NCI-H128 (cell line): ENCODE results near the gene RGS19.

Source experiments
- DNase-seq: peaks from one replicate; lab custom pipeline; 2025; ENCODE audit not compliant: unreplicated experiment; lab: John Stamatoyannopoulos, UW

Gene RGS19

DNA sequence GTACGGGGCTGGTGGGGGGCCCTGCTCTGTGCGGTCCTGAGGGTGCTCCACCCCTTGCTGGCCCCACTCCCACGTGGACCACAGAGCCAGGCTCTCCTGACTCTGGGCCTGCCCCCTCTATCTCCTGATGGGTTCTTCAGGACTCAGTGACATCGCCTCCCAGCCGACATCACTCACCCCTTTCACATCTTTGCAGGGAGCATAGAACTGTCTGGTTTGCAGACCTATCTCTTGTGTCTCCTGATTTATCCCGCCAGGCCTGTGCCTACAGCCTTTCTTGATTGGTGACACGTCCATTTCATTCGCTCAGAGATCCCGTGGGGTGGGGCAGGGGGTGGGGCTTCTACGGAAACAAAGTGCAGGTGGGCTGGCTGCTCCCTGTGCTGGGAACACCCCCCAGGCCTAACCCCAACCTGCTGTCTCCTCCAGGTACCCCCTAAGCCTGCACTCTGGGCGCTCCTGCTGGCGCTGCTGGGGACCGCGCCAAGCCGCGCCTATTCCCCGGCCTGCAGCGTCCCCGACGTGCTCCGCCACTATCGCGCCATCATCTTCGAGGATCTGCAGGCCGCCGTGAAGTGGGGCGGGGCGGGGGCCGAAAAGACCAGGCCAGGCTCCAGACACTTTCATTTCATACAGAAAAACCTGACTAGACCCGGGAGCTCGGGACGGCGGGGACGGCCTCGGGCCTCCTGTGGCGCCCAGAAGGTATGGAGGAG, 41.7 kb downstream of the RGS19 start:
- DNase-seq = no peak

DNA sequence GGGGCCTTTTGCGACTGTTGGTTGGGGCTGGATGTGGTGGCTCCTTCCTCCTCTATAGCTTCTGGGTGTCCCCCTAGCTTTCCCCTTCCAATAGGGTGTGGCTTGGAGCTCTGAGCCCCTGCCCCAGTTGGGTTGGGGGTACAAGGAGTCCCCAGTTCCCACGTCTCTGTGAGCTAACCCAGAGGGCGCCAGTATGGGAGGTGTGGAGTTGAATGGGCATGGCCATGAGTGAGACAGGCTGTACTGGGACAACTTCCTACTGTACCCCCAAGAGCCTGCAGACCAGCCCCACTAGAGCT, 42.2 kb downstream of the RGS19 start:
- DNase-seq = no peak

DNA sequence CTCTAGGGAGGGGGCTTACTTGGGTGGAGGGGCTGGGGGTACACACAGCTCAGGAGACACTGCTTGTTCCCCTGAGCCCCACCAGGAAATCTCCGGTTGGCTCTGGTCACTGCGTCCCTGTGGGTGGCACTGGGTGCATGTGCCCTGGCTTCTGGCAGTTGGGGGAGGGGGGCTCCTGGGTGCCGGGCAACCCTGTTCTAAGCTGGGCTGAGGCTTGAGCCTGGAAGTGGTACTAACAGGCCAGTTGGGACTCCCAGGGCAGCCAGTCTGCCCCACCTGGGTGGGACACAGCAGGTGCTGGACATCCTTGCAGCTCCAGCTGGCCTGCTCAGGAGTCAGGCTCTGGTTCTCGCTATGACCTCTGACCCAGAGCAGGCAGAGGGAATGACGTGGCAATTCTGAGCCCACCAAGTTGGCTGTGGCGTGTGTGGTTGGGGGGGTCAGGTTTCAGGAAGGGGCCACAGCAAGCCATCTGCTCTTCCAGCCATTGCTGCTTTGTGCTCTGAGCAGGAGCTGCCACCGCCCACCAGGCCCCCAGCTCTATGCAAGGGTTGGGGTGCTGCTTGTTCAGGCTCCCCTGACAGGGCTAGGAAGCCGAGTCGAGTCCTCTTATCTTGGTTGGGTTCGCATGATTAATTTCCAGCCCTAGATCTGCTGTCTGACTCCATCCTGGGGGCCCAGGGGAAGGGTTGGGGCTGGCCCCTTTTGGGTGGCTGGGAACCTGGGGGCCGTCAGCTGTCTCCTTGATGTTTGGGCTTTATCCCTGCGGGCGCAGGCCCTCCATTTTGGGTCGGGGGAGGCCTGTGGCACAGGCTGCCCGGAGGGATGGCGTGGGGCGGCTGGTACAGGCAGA, 42.7 kb downstream of the RGS19 start:
- DNase-seq = no peak

DNA sequence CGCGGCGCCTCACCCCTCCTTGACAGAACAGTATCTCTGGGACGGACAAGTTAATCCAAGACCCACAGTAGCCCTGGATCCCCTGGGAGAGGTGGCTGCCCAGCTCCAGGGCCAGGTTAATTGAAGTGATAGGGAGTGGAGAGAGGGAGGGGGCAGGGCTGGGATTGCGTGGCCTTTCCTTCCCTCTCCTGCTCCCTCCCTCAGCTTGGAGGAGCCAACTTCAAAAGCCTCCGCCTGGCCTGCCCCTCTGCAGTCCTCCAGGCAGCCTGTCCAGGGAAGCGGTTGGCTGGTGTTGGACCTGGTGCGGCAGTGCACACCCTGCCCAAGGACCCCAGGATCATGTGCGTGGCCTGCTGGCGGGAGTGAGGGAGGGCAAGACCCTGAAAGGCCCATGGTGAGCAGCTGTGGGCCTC, 43.4 kb downstream of the RGS19 start, which contains the start of gene C20orf204:
C20orf204 (plus strand) TSS at position 250 of the 413 bp plus-strand sequence; CDS start at position 392, 142 bp downstream.
- DNase-seq = no peak

DNA sequence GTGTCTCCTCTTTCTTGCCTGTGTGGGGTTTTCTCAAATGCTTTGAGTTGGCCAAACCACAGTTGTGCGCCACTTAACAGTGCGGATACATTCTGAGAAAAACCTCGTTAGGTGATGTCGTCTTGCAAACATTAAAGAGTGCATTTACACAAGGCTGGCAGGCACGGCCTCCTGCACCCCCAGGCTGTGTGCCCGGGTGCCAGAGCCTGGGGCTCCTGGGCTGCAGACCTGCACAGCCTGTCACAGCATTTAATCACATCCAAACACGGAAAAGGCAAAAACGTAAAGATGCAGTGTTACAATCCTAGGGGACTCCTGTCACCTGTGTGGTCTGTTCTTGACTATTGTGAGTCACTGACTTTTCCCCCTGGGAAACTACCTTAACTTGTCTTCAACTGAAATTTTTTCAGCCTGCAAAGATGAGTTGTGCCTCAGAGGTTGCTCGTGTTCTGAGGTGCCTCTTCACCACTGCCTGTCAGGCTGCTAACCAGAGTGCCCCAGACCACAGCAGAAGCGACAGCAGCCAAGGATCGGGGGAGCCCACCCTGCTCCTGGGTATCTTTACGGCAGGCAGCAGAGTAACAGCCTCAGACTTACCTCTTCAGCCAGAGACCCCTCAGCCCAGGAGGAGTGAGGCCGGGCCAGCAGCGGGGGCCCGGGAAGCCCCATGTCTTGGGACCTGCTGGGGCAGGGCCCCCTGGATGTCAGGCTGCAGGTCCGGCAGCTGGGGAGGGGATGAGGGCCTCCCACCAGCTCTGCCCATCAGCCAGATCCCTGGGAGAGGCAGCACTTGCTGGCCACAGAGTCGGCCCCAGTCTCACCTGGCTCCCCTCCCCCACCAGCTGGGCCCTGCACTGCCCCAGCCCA, 44.0 kb downstream of the RGS19 start:
- no peak for DNase-seq

DNA sequence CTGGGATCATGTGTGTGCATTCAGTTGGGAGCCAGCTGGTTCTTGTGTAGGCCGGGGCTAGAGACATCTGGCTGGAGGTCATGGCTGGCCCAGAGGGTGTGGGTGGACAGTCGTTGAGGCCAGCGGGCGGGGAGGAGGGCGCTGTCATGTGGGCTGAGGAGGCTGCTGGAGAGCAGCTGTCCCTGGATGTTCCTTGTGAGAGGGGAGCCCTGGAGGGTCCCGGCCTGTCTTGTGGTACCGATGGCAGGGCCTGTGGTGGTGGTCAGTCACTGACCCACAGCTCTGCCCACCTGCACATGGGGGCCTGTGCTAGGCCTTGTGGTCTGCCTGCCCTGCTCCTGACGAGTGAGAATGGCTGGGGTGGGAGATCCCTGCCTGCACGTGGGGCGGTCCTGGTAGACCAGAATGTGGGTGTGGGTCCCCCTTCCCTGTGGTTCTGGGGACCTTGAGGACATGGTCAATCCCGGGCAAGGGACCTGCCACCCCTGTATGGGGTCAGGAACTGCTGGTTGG, 45.3 kb downstream of the RGS19 start:
- no peak for DNase-seq

DNA sequence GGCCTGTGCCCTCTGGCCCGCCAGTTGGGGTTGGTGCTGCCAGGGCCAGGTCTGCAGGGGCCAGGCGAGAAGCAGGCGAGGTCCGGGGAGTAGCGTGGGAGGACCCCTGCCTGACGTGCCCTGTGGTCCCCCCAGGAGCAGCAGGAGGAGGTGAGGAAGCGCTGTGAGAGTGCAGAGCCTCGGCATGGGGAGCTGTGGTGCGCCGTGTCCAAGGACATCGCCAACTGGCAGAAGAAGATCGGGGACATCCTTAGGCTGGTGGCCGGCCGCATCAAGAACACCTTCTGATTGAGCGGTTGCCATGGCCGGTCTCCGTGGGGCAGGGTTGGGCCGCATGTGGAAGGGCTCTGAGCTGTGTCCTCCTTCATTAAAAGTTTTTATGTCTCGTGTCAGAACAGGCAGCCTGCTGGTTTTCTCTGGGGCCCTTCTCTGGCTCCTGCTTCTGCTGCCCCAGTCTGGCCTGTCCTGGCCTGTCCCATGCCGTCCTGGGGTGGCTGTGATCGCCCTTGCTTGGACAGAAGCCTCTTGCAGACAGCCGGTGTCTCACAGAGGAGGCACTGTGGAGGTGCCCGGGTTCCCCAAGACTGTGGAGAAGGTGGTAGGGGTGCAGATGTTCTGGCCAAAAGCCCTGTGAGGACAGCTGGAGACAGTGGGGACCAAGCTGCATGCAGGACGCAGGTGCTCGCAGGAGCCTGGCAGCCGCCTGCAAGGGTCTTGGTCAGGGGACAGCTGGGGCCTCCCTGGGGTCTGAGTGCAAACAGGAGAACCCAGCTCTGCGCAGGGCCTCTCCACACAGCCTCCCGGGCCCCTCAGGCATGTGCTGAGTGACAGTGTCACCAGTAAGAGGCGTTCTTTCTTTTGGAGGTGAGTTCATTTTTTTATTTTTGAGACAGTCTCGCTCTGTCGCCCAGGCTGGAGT, 46.4 kb downstream of the RGS19 start:
- DNase-seq = no peak

DNA sequence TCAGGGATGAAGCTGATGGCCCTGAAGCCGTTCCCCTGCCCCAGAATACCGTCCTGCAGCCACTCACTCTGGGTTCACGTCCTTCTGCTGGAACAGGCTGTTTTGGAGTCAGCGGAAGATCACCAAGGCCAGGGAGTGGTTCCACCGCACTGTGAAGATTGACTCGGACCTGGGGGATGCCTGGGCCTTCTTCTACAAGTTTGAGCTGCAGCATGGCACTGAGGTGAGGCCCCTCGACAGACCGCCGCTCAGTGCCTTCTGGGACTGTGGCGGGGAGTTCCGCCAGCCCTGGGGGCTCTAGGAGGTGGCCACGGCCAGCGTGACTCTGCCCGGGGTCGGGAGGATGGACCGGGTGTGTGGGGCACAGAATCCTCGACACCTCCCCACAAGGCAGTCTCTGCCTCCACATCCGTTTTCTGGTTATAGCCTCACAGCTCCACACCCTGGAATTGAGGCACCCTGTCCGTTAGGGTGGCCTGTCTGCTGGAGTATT, 47.5 kb downstream of the RGS19 start:
- no peak for DNase-seq

DNA sequence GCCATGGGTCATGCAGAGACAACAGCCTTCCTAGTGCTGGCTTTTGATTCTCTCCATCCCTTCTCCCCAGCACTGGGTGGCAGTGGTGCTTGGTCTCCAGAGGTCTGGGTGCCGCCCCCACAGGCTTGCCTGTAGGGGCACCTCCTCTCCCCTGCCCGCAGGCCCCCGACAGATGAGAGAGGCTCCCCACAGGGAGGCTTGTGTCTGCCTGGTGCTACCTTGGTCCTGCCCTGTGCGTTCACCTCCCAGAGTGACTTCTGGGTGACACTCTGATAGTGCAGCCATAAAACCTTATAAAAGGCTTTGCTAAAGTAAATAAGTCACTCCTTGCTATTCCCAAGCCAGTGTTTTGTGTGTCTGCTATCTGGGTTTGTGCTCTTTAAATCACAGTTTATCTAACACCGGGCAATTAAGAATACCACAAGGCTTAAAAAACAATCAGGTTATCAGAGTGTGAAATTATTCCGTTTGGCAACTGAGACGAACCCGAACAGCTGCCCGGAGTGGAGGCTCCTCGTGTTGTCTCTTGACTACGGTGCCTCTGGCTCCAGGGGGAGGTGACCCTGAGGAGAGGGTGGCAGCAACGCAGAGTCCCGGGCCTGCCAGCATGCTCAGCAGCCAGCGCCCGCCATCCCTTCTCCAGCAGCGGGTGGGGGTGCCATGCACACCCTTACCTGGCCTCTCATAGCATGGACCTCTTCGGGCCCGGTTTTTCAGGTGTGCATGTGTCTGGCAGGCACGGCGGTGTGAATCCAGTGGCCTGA, 48.8 kb downstream of the RGS19 start:
- DNase-seq = no peak

DNA sequence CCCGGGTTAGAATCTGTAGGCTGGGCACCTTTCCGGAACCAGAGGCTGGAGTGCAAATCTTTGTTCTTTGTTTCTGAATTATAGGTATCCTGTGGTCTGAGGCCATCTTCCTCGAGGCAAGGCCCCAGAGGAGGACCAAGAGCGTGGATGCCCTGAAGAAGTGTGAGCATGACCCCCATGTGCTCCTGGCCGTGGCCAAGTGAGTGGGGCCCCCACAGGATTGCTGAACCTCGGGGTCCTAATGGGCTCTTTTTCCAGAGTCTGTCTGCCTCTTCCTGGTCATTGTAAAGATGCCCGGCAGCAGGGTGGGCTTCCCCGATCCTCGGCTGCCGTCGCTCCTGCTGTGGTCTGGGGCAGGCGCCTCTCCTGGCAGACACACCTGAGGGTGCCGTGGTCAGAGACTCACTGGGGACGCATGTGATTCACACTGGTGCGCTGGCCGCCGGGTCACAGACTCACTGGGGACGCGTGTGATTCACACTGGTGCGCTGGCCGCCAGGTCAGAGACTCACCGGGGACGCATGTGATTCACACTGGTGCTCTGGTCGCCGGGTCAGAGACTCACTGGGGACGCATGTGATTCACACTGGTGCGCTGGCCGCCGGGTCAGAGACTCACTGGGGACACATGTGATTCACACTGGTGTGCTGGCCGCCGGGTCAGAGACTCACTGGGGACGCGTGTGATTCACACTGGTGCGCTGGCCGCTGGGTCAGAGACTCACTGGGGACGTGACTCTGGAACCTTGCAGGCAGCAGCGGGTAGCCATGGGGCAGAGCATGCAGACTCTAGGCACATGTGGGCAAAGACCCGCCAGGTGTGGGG, 49.8 kb downstream of the RGS19 start:
- no peak for DNase-seq

DNA sequence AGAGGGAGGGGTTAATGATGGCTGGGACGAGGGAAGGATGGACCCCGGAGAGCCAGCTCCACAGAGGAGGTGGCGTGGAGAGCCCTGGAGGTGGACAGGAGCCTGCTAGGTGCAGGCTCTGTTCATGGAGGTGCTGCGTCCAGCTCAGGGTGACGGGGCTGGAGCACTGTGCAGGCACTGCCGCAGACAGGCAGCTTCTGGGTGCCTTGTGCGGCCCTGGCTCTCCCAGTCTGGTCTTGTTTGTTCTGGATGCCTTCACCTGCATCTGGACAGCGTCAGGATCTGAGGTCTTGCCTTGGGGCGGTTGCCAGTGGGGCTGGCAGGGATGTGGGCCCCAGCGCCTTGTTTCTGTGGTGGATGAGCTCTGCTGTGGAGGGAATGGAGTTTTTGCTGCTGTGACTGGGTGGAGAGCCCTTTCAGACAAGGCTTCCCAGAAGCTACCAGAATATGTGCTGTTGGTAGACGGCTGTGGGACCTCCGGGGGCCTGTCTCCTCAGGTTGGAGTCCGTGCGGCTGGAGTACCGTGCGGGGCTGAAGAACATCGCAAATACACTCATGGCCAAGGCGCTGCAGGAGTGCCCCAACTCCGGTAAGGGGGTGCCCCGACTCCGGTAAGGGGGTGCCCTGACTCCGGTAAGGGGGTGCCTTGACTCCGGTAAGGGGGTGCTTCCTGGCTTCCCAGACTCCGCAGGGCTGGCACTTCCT, 51.2 kb downstream of the RGS19 start:
- no peak for DNase-seq

DNA sequence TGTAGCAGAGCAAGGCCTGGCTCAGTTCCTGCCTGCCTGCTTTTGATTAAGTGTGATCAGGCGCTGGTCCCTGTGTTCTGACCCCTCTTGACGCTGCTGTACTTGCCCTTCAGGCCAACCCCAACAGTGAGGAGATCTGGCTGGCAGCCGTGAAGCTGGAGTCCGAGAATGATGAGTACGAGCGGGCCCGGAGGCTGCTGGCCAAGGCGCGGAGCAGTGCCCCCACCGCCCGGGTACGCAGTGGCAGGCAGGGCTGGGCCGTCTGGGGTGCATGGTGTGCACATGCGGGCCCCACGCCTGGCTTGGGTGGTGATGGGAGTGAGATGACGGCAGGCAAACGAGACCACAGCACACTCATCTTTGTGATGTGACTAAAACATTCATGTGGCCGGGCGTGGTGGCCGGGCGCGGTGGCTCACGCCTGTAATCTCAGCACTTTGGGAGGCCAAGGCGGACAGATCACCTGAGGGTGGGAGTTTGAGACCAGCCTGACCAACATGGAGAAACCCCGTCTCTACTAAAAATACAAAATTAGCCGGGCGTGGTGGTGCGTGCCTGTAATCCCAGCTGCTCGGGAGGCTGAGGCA, 53.4 kb downstream of the RGS19 start:
- no peak for DNase-seq

DNA sequence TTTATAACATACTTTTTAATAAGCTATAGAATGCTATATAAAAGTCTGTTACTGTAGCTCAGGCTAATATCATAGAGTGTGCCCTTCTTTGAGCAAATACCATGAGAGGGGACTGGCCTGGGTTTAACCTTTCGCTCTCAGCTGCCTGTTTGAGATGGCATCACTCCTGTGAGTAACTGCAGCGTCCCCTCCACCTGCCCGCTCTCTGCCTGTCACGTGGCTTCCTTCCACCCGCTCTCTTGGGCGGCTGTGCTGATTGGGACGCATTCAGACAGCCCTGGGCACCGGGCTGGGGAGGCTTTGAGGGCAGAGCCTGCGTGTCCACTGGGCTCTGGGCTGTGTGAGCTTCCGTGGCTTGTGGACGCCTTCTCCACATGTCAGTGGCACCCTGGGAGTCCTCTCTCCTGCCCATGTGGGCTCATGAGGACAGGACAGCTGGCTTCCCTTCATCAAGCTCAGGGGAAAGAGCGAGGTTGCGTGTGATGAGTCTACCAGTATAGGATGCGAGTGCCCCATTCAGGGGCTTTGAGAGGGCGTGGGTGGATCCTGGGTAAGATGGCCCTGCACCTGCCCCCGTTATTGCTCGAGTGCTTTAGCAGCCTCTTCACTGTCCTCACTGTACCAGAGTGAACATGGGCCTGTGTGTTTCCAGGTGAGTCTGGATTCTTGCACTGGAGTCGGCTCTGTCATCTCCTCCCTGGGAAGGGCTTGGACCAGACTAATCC, 54.1 kb downstream of the RGS19 start:
- DNase-seq = no peak

DNA sequence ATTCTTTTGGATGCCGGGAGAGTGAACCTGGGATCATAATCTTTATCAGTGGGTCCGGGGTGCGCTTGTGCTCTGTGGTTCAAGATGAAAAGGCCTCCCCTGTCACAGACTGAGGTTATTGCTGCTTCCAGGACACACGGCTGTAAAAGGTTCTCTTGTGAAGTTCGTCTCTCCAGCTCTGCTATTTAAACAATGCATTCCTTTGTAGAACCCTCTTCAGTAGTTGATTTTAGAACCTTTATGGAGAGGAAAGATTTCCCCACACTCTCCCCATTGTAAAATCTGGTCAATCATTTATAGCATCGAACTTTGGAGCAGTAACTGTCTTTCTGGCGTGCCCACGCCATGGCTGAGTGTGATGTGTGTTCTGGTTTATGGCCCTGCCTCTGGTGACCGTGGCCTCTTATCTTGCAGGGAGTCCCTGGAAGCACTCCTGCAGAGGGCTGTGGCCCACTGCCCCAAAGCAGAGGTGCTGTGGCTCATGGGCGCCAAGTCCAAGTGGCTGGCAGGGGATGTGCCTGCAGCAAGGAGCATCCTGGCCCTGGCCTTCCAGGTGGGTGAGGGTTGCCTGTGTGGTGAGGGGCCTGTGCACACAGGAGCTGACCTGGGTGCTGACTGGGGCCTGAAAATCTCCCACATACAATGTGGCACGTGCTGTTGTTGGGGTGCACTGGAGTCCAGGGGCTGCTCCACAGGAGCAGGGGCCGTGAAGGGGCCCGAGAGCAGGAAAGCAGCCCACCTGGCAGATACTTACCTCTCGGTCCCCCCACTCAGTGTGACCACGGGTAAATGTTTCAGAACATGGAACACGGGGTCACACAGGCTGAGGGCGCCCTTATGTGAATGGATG, 55.0 kb downstream of the RGS19 start:
- DNase-seq = no peak

DNA sequence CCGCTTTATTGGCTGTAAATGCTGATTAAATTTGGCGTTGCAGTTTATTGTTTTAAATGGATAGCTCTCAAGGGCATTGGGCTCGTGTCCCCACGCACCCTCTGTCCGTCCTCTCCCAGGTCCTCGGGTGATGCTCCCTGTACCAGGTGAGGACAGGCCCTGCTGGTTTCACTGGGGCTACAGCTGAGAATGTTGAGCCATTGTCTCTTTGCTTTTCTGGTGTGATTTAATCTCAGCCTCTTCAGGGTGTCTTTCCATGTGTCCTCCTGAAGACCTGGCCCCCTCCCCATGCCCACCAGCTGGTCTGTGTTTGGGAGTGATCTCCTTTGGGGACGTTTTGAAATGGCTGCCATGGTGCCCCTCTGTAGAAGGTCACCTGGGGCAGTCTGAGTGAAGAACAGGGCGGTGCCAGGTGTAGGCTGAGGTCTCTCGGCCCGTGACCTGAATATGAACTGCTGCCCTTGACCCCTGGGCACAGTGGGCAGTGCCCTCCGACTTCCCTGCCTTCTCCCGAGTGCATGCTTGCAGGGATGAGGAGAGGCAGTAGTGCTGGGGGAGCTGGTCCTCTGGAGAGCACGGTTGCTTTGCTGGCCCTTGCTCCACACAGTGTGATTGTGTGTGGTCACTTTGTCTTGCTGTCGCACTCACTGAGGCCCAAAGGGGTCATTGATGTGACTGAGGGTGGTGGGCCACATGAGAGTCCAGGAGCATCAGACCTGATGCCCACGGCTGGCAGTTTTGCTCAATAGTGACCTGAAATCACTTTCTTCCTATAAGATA, 55.8 kb downstream of the RGS19 start:
- no peak for DNase-seq
